GM19240 (cell line): ENCODE results near the gene ATP6V0E1.
"Not testable (repeated sequence)": the region's sequence is repeated elsewhere in the genome, so short reads cannot be mapped to it uniquely, and the experiment has no call there.

ENCODE experiments used
- DNase-seq: peaks from one replicate; pipeline ENCODE4 v3.0.0; 2011; ENCODE audit warnings: low spot score; ENCODE audit not compliant: insufficient read length

The ATP6V0E1 gene

GRCh38 chr5:173075970-173076369 is 92.4 kb downstream of the ATP6V0E1 start:
- no peak for DNase-seq

- DNase-seq, result not testable (repeated sequence)
These were observed 92.9 kb downstream of the ATP6V0E1 start for GRCh38 chr5:173076471-173076870.

- no peak for DNase-seq
These were observed 95.3 kb downstream of the ATP6V0E1 start for GRCh38 chr5:173078878-173079277.
